Skin of body (tissue), 2 donors: ENCODE data around the gene RPS19. TPM values are rescaled to one million over a fixed set of nuclear protein-coding genes. Genes with fewer than 3 reads are reported as not detected.

Experiments
- DNase-seq: peaks from one replicate; lab custom pipeline; 2025; lab: John Stamatoyannopoulos, UW
- total RNA-seq: library from RNA; depleted of rRNA; stranded (reverse); fragments of >200 nt; gene quantifications from one replicate; pipeline ENCODE4 v1.2.3, GENCODE V29; 2014

The RPS19 gene
- total RNA-seq, result 470 TPM

GRCh38 chr19:41859618-41860418, at the start of gene RPS19:
Gene RPS19 (plus strand): TSS chr19:41860255. CDS start chr19:41860775, 520 bp downstream.
- DNase-seq, result peak; percentile 98

GRCh38 chr19:41810301-41810700, 49.8 kb upstream of the RPS19 start:
- no peak for DNase-seq

- no peak for DNase-seq
Measured at GRCh38 chr19:41811036-41811435, 49.0 kb upstream of the RPS19 start.

GRCh38 chr19:41811981-41812380, 48.1 kb upstream of the RPS19 start:
- no peak for DNase-seq

- no peak for DNase-seq
Measured at GRCh38 chr19:41813911-41814310, 46.1 kb upstream of the RPS19 start.

- no peak for DNase-seq
Measured at GRCh38 chr19:41815301-41815700, 44.8 kb upstream of the RPS19 start.

GRCh38 chr19:41816761-41817160, 43.3 kb upstream of the RPS19 start:
- no peak for DNase-seq

- no peak for DNase-seq
Measured at GRCh38 chr19:41821003-41821735, 38.9 kb upstream of the RPS19 start.

GRCh38 chr19:41837981-41838708, 21.9 kb upstream of the RPS19 start:
- no peak for DNase-seq

- no peak for DNase-seq
Measured at GRCh38 chr19:41839211-41839610, 20.8 kb upstream of the RPS19 start.

GRCh38 chr19:41843371-41843770, 16.7 kb upstream of the RPS19 start:
- DNase-seq, result no peak

- DNase-seq, result no peak
Measured at GRCh38 chr19:41844601-41845000, 15.5 kb upstream of the RPS19 start, which contains the start of gene LYPD4. Gene LYPD4 (minus strand): TSS chr19:41844683. CDS start chr19:41839285, 5,398 bp downstream.

GRCh38 chr19:41845001-41845050, 15.2 kb upstream of the RPS19 start, which contains the start of gene DMRTC2:
Gene DMRTC2 (plus strand): TSS chr19:41845042. CDS start chr19:41847429, 2,387 bp downstream.
- no peak for DNase-seq

GRCh38 chr19:41845051-41845590, 14.9 kb upstream of the RPS19 start:
- DNase-seq, result no peak

GRCh38 chr19:41847351-41848105, 12.5 kb upstream of the RPS19 start:
- no peak for DNase-seq

- DNase-seq, result no peak
Measured at GRCh38 chr19:41848666-41849065, 11.4 kb upstream of the RPS19 start.

- no peak for DNase-seq
Measured at GRCh38 chr19:41849067-41849466, 11.0 kb upstream of the RPS19 start.

- DNase-seq, result no peak
Measured at GRCh38 chr19:41850381-41850780, 9.7 kb upstream of the RPS19 start.

GRCh38 chr19:41851456-41851855, 8.6 kb upstream of the RPS19 start:
- no peak for DNase-seq

- DNase-seq, result no peak
Measured at GRCh38 chr19:41853344-41853743, 6.7 kb upstream of the RPS19 start.

GRCh38 chr19:41853768-41854167, 6.3 kb upstream of the RPS19 start:
- no peak for DNase-seq

- no peak for DNase-seq
Measured at GRCh38 chr19:41859213-41859617, 840 bp upstream of the RPS19 start.
